HEK293 (cell line): ENCODE measurements around the gene ASCC3.

Source experiments
- ZNF24 ChIP-seq: fragments of 450-650 bp; formaldehyde crosslinking; IDR thresholded peaks from 2 replicates; pipeline ENCODE4 v1.5.1; 2016; ENCODE audit warnings: missing biosample characterization, missing genetic modification characterization
- ZNF274 ChIP-seq, 2 experiments: fragments of 200-500 bp in 1 of 2; fragments of 450-650 bp in 1 of 2; sonication (Bioruptor generic) in 1 of 2; formaldehyde crosslinking in 1 of 2; IDR thresholded peaks; 2 replicates each; pipeline versions ENCODE4 v1.5.1 to v1.6.1; 2014 to 2016; ENCODE audit warnings: borderline replicate concordance in 1 of 2, inconsistent platforms in 1 of 2, low read length in 1 of 2, missing biosample characterization in 1 of 2, missing genetic modification characterization in 1 of 2
- ZNF416 ChIP-seq: fragments of 450-650 bp; formaldehyde crosslinking; IDR thresholded peaks from 2 replicates; pipeline ENCODE4 v1.5.1; 2016; ENCODE audit warnings: missing biosample characterization, missing genetic modification characterization
- ZNF530 ChIP-seq: fragments of 450-650 bp; formaldehyde crosslinking; IDR thresholded peaks from 2 replicates; pipeline ENCODE4 v1.5.1; 2016; ENCODE audit warnings: low read depth, missing biosample characterization, missing genetic modification characterization
- TF ChIP-seq, protein P1 (sequence below): fragments of 450-650 bp; formaldehyde crosslinking; IDR thresholded peaks from 2 replicates; pipeline ENCODE4 v1.5.1; 2016; ENCODE audit warnings: missing biosample characterization, missing genetic modification characterization
- TF ChIP-seq, protein P2 (sequence below): fragments of 450-650 bp; formaldehyde crosslinking; conservative IDR thresholded peaks from 2 replicates; pipeline ENCODE4 v1.5.1; 2016; ENCODE audit warnings: low read depth, missing biosample characterization, missing genetic modification characterization
- TF ChIP-seq, protein P3 (sequence below): fragments of 450-650 bp; formaldehyde crosslinking; IDR thresholded peaks from 2 replicates; pipeline ENCODE4 v1.5.1; 2016; ENCODE audit warnings: missing biosample characterization, missing genetic modification characterization

DNA sequence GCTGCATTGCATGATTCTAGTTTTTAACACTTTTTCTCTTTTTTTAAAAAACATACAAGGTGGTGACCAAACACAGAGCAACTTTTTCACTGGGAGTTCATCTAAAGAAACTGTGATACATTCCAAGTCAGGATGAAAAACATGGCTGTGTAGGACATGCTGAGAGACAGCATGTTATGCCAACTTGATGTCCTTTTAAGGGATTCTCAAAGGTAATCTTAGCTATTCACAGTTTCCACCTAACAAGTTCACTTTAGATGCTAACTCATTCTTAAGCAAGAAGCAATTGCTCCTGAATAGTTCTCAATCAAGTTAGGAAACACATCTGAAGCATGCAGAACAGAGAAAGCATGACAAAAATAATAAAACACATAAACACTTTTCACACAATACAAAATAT lies 3.3 kb downstream of the ASCC3 start:
- no peak for TF ChIP-seq ZNF530 (tag by site-specific recombination)
- TF ChIP-seq, protein P1, sequence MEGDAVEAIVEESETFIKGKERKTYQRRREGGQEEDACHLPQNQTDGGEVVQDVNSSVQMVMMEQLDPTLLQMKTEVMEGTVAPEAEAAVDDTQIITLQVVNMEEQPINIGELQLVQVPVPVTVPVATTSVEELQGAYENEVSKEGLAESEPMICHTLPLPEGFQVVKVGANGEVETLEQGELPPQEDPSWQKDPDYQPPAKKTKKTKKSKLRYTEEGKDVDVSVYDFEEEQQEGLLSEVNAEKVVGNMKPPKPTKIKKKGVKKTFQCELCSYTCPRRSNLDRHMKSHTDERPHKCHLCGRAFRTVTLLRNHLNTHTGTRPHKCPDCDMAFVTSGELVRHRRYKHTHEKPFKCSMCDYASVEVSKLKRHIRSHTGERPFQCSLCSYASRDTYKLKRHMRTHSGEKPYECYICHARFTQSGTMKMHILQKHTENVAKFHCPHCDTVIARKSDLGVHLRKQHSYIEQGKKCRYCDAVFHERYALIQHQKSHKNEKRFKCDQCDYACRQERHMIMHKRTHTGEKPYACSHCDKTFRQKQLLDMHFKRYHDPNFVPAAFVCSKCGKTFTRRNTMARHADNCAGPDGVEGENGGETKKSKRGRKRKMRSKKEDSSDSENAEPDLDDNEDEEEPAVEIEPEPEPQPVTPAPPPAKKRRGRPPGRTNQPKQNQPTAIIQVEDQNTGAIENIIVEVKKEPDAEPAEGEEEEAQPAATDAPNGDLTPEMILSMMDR = no peak
- no peak for TF ChIP-seq ZNF274 (IDR thresholded peaks at IDR 0.05; ENCODE audit: low read length)
- no peak for TF ChIP-seq ZNF274 (tag by site-specific recombination; IDR thresholded peaks at IDR 0.05; ENCODE audit: borderline replicate concordance)
- TF ChIP-seq, protein P2, sequence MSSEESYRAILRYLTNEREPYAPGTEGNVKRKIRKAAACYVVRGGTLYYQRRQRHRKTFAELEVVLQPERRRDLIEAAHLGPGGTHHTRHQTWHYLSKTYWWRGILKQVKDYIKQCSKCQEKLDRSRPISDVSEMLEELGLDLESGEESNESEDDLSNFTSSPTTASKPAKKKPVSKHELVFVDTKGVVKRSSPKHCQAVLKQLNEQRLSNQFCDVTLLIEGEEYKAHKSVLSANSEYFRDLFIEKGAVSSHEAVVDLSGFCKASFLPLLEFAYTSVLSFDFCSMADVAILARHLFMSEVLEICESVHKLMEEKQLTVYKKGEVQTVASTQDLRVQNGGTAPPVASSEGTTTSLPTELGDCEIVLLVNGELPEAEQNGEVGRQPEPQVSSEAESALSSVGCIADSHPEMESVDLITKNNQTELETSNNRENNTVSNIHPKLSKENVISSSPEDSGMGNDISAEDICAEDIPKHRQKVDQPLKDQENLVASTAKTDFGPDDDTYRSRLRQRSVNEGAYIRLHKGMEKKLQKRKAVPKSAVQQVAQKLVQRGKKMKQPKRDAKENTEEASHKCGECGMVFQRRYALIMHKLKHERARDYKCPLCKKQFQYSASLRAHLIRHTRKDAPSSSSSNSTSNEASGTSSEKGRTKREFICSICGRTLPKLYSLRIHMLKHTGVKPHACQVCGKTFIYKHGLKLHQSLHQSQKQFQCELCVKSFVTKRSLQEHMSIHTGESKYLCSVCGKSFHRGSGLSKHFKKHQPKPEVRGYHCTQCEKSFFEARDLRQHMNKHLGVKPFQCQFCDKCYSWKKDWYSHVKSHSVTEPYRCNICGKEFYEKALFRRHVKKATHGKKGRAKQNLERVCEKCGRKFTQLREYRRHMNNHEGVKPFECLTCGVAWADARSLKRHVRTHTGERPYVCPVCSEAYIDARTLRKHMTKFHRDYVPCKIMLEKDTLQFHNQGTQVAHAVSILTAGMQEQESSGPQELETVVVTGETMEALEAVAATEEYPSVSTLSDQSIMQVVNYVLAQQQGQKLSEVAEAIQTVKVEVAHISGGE (tag by site-specific recombination) = no peak
- no peak for TF ChIP-seq ZNF416 (tag by site-specific recombination)
- no peak for TF ChIP-seq ZNF24
- TF ChIP-seq, protein P3, sequence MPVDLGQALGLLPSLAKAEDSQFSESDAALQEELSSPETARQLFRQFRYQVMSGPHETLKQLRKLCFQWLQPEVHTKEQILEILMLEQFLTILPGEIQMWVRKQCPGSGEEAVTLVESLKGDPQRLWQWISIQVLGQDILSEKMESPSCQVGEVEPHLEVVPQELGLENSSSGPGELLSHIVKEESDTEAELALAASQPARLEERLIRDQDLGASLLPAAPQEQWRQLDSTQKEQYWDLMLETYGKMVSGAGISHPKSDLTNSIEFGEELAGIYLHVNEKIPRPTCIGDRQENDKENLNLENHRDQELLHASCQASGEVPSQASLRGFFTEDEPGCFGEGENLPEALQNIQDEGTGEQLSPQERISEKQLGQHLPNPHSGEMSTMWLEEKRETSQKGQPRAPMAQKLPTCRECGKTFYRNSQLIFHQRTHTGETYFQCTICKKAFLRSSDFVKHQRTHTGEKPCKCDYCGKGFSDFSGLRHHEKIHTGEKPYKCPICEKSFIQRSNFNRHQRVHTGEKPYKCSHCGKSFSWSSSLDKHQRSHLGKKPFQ (tag by site-specific recombination) = no peak
